LHCN-M2 (cell line): ENCODE measurements around the gene SLC2A9. TPM values are rescaled to one million over a fixed set of nuclear protein-coding genes. Genes with fewer than 3 reads are reported as not detected.
"Not testable (repeated sequence)": the region's sequence is repeated elsewhere in the genome, so short reads cannot be mapped to it uniquely, and the experiment has no call there.

Source experiments
- DNase-seq: peaks from one replicate; pipeline ENCODE4 v3.0.0-alpha.2; 2012; ENCODE audit warnings: low read depth
- total RNA-seq: library from RNA; depleted of rRNA; stranded (reverse); fragments of >200 nt; gene quantifications from 2 replicates; pipeline ENCODE4 v1.2.3, GENCODE V29; 2014; rRNA removed

The SLC2A9 gene
- total RNA-seq, 1 experiment from 2014 or later = 0.40 TPM

DNA sequence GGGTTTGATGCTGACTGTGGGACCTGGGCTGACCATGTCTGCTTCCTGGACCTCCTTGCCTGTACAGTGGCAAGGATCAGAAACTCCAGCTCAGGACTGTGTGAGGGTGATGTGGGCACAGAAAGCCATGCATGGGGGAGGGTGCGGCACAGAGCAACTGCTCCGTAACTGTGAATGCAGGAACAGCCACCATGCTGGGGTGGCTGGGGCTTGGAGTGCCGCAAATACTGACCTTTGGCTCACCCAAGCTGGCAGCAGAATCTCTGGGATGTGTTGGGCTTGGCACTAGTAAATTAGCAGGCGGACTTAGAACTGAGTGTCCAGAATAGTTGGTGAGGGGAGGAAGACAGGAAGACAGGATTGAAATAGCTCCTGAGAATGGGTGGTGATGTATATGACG, 187.9 kb downstream of the SLC2A9 start:
- DNase-seq = no peak

DNA sequence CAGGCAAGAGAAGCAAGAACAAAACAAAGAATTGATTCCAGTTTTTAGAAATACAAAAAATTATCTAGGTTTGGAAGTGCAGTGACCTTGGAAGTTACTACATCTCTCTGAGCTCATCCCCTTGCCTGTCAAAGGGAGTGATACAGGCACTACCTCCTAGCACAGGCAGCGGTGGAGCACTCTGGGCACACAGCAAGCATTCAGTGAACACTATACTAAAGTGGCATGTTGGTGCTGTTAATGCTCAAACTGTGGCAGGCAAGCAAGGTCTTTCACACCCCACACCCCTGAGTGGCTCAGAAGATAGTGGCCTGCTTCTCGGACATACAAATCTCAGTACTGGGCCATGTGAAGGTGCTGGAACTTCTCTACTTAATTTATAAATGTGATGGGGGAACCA, 188.7 kb downstream of the SLC2A9 start:
- DNase-seq = no peak

DNA sequence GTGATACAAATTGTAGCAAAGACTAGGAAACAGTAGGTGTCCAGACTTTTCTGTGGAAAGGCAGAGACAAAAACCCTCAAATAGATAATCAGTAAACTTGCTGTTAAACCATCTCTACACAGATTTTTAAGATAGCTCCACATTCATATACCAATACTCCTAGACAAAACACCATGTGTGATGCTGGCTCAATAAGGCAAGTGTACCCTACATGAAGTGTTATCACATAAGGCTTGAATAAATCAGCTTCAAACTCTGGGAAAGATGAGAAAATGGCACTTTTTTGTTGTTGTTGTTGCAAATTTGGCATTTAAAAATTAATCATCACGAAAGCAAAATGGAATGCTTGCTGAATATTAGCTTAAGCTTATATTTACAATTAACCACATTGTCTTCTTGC, 194.7 kb downstream of the SLC2A9 start:
- no peak for DNase-seq

DNA sequence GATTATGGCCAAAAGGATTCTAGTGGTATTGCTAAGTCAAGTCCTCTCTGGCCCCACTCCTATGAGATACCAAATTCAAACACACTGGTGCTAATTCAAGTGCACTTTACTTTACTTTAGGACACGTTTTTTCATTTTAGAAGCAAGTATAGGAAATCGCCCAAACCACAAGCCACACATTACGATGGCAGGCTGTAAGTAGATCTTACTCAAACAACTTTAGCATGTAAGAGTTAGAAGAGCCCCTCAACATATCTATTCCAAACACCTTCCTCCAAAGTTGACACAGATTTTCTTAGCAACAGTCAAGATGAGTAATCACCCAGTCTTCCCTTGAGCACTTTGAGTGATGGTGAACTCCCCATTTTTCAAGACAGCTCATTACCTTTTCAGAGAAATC, 196.2 kb downstream of the SLC2A9 start:
- no peak for DNase-seq

DNA sequence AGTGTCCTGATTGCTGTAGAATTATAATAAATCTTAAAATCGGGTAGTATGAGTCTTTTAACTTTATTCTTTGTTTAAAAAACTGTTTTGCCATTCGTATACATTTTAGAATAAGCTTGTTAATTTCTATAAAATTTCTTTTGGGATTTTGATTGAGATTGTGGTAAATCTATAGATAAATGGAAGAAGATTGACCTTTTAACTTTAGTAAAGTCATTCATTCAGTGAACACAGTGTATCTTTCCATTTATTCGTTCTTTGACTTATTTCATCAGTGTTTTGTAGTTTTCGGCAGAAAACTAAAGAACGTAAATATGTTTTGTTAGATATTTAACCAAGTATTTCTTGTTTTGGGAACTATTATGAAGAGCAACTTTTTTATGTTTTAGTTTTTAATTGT, 201.0 kb downstream of the SLC2A9 start:
- DNase-seq = no peak

DNA sequence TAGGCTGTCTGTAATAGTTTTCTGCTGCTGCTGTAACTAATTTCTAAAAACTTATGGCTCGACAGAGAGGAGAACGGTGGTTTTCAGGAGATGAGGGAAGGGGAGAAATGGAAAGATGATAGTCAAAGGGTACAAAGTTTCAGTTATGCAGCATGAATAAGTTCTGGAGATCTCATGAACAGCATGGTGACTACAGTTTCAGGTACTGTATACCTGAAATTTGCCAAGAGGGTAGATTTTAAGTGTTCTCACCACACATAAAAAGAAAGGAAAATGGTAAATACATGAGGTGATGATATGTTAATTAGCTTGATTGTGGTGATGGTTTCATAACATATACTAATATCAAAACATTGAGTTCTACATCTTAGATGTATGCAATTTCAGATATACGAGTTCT, 205.0 kb downstream of the SLC2A9 start:
- no peak for DNase-seq

DNA sequence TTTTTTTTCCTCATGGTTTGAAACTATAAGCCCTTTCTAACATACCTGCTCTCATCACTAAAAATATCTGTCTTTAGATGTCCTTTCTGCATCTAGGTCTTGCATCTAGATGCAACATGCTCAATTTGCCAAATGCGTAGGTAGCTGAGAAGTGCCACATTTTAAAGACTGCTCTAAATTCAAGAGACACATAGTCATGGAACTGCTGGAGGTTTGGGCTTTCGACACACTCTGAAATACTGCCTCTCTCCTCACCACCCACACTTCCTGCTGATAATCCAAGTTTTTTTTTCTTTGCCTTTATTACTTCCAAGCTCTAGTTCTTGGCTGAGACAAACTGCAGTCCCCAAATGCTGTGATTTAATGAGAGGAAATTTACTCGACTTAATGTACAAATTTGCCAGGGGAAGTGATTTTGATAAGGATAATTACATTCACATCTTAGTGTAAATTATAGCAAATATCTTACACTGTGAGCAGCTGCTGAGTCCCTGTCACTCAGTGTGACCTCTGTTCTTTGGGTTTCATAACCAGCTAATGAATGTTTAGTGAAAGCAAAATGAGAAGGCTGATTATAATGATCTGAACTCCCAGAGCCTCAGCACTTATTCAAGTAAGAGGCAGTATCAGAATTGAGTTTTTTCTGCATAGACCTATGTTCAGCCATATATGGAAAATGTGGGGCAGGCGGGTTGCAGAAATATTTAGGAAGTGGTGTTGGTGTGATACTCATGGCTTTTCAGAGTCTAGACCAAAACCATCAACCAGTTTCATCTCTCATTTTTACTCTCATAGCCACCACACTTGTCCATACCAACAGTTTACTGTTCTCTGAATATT, 208.6 kb downstream of the SLC2A9 start:
- no peak for DNase-seq

DNA sequence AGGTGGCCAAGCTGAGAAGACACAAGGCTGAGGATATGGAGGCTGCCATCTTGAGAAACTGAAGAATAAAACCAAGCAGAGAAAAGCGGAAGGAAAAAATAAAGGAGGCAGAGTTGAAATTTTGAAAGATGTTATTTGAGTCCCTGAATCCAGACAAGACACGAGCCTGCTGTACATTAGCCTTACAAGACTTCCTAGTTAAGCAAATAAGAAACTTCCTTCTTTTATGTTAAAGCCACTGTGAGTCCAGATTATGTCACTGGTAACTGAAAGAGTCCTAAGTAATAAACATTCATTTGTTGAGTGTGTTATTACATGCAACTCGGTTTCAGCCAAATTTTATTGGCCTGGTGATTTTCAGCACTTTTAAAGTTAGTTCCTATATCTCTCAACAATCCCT, 209.5 kb downstream of the SLC2A9 start:
- no peak for DNase-seq

DNA sequence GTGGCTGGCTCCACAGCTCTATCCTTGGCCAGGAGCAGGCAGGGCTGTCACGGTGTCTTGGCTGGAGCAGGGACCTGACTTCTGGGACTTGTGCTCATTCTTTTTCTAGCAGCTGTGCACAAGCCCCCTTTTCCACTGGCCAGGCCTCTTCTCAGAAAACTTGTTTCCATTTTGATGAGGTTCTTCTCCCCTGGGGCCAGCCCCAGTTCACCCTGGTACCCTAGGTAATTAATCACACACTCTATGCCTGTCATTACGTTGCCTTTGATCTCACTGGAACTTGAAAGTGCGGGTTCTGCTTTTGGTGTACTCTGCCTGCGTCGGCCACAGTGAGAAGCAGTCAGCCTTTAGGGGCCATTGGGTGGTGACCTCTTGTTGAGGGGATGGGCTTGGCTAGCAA, 213.2 kb downstream of the SLC2A9 start:
- no peak for DNase-seq

DNA sequence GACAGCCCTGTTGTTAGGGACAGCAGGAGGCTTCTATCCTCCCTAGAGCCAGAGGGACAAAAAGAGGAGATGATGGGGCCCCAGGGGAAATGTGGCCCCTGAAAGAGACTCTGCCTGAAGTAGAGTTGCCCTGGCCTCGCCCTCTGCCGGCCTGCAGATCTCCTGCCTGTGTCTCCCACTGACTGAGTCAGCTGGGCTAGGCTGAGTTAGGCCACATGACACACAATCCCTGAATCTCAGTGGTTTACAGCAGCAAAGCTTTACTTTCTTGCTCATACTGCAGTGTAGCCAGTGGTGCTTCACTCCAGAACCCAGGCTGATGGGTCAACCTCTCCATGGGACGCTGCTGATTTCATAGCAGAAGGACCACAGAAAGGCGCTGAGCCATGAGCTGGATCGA, 216.4 kb downstream of the SLC2A9 start:
- no peak for DNase-seq

DNA sequence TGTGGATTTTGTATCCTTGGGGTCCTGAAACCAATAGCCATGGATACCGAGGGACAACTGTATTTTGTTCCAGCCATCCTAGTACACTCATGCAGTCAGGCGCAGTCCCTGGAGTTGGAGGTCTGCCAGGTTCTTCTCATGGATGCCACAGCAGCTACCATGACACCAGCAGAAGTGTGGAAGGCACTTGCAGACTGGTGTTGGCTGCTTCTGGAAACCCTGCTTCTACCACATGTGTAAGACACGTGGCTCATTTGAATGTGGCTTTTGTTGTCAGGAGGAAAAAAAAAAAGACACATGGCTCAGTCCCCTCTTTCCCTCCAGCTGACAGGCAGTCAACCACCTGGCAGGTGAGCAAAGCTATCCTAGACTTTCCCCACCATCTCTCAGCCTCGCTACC, 220.4 kb downstream of the SLC2A9 start:
- DNase-seq = no peak

DNA sequence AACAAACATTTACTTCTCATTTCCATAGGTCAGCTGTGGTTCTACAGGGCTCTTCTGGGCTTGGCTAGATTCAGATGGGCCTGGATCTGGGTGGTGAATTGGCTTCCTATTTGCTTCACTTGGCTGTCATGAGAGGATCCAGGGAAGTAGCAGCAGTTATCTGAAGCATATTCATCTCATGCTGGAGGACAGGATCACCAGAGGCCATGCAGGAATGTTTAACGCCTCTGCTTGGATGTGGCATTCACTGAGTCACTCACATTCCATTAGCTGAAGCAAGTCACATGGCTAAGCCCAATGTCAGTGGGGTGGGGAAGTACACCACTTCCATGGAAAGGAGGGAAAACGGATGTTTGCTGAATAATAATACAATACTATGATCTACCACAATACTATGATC, 224.7 kb downstream of the SLC2A9 start:
- not testable (repeated sequence) for DNase-seq

DNA sequence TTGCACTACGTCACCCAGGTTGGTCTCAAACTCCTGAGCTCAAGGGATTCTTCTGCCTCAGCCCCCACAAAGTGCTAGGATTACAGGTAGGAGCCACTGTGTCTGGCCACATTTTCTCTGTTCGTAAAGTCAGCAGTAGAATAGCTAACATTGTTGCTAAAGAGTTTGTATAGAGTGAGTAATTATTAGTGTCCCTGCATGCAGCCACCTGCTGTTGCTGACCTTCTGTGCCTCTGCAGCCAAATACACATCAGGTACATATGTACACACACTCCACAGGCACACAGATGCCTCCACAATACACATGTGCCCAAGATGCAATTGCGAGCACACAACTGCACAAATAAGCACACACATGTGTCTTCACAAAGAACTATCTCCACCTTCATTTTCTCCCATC, 228.9 kb downstream of the SLC2A9 start:
- no peak for DNase-seq

DNA sequence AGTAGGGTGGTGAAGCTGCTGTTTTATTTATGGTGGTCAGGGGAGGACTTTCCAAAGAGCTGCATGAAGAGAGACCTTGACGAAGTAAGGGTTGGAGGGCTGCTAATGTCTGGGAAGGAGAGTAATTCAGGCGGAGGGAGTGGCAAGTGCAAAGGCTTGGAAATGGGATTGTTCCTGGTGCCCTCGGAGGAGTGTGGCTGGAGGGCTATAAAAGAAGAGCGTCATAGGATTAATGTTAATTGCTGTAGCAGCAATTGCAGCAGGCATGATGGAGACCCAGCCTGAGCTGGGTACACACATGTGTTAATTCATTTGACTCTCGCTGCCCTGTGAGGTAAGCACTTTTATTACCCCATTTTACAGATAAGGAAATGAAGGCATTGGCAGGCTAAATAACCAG, 235.4 kb downstream of the SLC2A9 start:
- DNase-seq = not testable (repeated sequence)

DNA sequence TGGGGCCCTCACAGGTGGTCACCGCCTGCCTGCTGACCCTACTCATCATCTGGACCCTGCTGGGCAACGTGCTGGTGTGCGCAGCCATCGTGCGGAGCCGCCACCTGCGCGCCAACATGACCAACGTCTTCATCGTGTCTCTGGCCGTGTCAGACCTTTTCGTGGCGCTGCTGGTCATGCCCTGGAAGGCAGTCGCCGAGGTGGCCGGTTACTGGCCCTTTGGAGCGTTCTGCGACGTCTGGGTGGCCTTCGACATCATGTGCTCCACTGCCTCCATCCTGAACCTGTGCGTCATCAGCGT, 239.2 kb downstream of the SLC2A9 start:
- DNase-seq = no peak

DNA sequence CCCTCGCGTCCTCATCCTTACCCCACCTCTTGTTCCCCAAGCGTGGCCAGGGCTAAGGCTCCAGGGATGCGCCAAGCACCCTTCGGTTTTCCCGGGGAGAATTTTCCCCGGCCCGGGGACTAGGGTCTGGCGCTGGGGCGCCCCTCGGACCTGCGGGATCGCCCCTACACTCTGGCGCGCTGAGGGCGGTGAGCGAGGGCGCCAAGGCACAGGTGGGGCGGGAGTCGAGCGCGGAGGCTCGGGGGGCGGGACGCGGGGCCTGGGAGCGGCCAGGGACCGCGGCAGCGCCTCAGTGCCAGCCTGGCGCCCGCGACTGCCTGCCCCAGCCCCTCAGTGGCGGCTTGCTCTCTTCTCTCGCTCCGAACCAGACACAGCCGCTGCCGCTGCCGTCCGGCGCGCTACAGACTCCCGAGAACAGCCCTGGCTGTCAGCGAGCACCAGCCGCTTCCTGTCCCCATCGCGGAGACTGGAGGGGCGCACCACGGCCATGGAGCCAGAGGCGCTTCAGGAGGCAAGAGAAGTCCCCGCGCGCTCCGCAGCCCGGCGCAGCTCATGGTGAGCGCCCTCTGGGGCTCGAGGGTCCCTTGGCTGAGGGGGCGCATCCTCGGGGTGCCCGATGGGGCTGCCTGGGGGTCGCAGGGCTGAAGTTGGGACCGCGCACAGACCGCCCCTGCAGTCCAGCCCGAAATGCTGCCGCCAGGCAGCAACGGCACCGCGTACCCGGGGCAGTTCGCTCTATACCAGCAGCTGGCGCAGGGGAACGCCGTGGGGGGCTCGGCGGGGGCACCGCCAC, 239.8 kb downstream of the SLC2A9 start, which contains the start of gene DRD5:
TSS of gene DRD5 (plus strand) at position 292 of the 793 bp plus-strand sequence. CDS start at position 688, 396 bp downstream.
- no peak for DNase-seq

Other genes with a start within 250 kb of the SLC2A9 start
- not detected in 2 replicates for gene DRD5, start 239.9 kb downstream of the SLC2A9 start, total RNA-seq
- 310 and 335 TPM in 2 replicates for gene WDR1, start 95.3 kb upstream of the SLC2A9 start, total RNA-seq